ENCODE data around the gene RRAGA.
A peak's percentile ranks its signal among the peaks of the same experiment; 100 is the strongest.

DNA sequence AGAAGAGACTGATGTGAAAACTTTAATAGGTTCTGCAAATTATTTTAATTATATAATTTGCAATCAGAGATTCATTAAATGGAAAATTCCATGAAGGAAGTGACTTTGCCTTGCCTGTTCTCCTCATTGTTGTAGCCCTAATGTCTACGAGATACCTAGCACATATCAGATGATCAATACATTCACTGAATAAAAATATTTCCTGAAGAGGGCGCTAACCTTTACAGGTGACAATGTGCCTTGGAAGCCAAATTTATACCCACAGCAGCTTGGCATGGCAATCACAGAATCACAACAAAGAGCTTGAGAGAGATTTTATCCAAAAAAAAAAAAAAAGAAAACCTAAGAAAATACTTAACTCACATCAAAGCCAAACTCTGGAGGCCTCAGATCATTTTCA is 36.1 kb downstream of the RRAGA start:
- TF ChIP-seq, protein P1, sequence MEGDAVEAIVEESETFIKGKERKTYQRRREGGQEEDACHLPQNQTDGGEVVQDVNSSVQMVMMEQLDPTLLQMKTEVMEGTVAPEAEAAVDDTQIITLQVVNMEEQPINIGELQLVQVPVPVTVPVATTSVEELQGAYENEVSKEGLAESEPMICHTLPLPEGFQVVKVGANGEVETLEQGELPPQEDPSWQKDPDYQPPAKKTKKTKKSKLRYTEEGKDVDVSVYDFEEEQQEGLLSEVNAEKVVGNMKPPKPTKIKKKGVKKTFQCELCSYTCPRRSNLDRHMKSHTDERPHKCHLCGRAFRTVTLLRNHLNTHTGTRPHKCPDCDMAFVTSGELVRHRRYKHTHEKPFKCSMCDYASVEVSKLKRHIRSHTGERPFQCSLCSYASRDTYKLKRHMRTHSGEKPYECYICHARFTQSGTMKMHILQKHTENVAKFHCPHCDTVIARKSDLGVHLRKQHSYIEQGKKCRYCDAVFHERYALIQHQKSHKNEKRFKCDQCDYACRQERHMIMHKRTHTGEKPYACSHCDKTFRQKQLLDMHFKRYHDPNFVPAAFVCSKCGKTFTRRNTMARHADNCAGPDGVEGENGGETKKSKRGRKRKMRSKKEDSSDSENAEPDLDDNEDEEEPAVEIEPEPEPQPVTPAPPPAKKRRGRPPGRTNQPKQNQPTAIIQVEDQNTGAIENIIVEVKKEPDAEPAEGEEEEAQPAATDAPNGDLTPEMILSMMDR (IDR thresholded peaks at IDR 0.05): peak in 9 of 12 donors; percentile 7 to 40 (median 29)
- no peak for TF ChIP-seq POLR2A (IDR thresholded peaks at IDR 0.05)

Data from heart left ventricle (tissue), 13 donors.